Peyer's patch (tissue), 4 donors: ENCODE data around the gene PLEKHA6.

ENCODE experiments used
- POLR2A ChIP-seq, 2 donors: fragments of 450-650 bp; IDR thresholded peaks; one replicate each; pipeline ENCODE4 v1.5.1; 2017; ENCODE audit warnings: antibody characterized with exemption in 2 of 2, mild to moderate bottlenecking in 2 of 2, moderate library complexity in 2 of 2
- TF ChIP-seq, protein P1 (sequence below), 6 experiments: fragments of 450-650 bp in 4 of 6; fragments of 200-600 bp in 2 of 6; sonication (generic) in 1 of 6; IDR thresholded peaks; one replicate each; pipeline ENCODE4 v1.5.1; 2017 to 2019; ENCODE audit warnings: antibody characterized with exemption in 6 of 6, mild to moderate bottlenecking in 3 of 6, moderate library complexity in 1 of 6

DNA sequence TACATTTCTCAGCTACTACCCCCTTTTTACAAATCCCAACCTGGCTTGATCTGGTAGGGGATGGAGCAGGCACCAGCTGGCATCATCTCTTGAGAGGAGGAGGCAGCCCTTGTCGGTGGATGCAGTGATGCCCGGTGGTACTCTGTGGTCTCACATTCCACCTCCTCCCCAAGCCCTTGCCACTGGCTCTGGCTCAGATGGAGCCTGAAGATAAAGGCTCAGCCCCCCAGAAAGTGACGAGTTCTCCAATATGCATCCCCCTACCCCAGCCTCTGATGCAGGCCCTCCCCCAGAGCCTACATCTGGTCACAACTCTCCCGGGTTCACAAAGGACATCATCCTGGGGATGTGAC lies 142.1 kb downstream of the PLEKHA6 start:
- TF ChIP-seq, protein P1, sequence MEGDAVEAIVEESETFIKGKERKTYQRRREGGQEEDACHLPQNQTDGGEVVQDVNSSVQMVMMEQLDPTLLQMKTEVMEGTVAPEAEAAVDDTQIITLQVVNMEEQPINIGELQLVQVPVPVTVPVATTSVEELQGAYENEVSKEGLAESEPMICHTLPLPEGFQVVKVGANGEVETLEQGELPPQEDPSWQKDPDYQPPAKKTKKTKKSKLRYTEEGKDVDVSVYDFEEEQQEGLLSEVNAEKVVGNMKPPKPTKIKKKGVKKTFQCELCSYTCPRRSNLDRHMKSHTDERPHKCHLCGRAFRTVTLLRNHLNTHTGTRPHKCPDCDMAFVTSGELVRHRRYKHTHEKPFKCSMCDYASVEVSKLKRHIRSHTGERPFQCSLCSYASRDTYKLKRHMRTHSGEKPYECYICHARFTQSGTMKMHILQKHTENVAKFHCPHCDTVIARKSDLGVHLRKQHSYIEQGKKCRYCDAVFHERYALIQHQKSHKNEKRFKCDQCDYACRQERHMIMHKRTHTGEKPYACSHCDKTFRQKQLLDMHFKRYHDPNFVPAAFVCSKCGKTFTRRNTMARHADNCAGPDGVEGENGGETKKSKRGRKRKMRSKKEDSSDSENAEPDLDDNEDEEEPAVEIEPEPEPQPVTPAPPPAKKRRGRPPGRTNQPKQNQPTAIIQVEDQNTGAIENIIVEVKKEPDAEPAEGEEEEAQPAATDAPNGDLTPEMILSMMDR (IDR thresholded peaks at IDR 0.05) = no peak
- TF ChIP-seq POLR2A (IDR thresholded peaks at IDR 0.05) = no peak
